Kidney tubule cell (primary cell): Measurements from ENCODE around the gene RFPL2.
"Not testable (repeated sequence)": the region's sequence is repeated elsewhere in the genome, so short reads cannot be mapped to it uniquely, and the experiment has no call there.

Source experiments
- DNase-seq: peaks from one replicate; pipeline ENCODE4 v3.0.0-alpha.2; 2018; ENCODE audit warnings: low spot score

RFPL2 gene

DNA sequence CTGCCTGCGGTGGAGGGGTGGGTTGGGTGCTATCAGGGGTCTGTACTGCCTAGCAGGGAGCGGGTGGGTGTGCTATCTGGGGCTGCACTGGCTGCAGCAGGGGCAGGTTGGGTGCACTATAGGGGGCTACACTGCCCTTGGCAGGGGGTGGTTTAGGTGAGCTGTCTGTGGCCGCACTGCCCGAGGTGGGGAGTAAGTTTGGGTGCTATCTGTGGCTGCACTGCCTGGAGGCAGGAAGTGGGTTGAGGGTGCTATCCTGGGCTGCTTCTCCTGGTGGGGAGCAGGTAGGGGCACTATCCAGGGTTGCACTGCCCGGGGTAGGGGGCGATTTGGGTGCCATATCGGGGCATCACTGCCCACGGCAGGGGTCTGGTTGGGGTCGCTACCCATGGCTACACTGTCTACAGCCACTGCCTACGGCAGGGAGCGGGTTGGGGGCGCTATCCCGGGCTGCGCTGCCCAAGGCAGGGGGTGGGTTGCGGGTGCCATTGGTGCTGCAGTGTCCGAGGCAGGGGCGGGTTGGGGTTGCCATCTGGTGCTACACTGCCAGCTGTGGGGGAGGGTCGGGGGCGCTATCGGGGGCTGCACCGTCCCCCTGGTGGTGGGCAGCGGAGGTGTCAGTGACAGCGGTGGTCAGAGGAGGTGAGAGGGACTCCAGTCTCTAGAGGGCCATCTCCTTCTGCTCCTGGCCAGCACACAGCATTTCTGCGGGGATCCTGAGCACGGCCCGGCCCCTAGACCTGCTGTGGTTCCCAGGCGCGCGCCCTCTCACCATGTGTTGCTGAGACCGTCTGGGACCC lies 1.3 kb upstream of the RFPL2 start:
- no peak for DNase-seq

DNA sequence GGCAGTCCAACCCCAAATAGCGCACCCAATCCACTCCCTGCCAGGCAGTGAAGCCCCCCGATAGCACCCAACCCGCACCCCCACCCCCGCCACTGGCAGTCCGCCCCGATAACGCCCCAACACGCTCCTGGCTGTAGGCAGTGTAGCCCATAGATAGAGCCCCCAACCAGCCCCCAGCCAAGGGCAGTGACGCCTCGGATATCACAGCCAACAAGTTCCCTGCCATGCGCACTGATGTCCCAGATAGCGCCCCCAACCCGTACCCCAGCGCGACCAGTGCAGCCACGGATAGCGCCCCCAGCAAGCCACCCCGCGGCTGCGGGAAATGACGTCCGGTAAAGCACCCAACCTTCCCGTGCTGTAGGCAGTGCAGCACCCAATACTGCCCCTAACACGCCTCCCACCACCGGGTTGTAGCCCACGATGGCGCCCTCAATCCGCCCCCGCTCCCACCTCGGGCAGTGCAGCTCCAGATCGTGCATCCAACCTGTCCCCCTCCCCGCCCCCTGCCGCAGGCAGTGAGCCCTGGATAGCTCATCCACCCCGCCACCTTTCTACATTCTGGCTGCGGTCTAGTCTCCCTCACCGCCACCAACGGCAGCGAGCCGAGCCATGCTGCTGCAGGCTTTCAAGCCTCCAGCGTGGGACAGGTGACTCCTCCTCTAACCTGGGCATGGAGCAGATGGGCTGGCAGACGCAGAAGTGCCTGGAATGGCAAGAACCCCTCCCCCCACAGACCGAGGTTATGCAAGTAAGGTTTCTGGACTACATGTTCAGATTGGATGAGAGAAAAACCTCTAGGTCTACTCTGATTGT lies 625 bp downstream of the RFPL2 start:
- peak; percentile 37 for DNase-seq

DNA sequence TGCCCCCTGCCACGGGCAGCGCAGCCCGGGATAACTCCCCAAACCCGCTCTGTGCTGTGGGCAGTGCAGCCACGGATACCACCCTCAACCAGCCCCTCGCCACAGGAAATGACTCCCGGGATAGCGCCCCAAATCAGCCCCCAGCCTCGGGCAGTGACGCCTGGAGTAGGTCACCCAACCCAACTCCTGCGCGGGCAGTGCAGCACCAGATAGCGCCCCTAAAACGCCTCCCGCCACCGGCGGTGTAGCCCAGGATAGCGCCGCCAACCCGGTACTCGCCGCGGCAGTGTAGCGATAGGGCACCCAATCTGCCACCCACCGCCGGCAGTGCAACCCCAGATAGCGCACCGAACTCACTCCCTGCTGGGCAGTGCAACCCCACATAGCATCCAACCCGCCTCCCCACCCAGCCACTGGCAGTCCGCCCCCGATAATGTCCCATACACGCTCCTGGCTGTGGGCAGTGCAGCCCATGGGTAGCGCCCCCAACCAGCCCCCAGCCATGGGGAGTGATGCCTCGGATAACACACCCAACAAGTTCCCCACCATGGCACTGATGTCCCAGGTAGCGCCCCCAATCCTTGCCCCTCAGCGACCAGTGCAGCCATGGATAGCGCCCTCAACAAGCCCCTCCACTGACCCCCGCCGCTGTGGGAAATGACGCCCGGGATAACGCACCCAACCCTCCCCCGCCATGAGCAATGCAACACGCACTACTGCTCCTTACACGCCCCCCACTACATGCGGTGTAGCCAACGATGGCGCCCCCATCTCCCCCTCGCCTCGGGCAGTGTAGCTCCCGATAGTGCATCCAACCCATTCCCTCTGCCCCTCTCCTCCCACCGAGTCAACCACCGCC lies 1.5 kb downstream of the RFPL2 start:
- DNase-seq = no peak

DNA sequence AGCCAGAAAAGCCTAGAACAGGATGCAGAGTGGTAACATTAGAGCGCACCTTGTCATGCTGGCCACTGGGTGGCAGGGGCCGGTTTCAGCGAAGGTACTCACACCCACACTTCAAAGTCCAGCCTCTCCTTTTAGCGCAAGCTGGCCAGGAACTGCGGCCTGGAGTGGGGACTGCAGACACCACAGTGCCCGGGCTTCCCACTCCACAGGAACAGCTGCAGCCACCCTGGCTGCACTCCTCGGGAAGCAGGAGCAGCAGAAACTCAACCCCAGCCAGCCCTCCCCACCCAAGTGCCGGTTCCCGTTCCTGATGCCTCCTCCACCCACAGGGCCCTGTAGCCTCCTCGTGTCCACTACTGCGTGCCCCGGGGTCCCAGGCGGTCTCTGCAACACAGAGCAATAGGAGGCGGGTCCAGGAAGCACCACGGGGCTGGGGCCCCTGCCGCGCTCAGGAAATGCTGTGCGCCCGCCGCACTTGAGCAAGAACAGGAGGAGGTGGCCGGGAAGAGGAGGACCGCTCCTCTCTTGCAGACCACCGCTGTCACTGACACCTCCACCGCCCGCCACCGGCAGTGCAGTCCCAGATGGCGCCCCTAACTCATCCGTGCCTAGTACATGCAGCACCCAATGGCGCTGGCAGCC lies 2.2 kb downstream of the RFPL2 start:
- peak; percentile 78 for DNase-seq

DNA sequence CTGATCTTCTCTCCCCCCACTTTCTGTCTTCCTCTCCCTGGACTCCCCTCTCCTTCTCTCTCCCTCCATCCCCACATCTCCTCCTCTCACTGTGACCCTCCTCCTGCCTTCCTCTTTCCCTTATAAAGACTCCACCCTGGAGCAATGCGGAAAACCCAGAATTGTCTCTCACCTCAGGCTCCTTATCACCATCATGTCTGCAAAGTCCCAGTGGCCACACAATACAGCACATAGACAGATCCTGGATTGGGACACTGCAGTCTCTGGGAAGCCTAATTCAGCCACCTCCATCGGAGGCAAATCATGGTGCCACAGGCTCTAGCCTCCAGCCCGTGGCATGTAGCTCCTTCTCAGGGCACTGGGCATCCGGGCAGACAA lies 2.7 kb downstream of the RFPL2 start:
- DNase-seq = no peak

DNA sequence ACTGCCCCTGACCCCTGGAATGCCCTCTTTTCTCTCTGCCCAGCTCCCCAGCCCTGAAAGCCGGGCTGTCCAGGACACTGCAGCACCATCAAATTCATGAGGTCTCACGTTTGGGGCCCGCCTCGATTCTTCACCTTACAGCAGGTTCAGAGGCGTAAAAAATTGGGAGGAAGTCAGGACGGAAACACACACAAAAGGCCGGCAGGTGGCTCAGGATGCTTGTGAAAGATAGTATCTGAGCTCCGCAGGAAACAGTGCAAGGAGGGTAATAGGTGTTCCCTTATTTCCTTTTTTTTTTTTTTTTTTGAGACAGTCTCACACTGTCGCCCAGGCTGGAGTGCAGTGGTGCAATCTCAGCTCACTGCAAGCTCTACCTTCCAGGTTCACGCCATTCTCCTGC lies 4.1 kb downstream of the RFPL2 start:
- no peak for DNase-seq

DNA sequence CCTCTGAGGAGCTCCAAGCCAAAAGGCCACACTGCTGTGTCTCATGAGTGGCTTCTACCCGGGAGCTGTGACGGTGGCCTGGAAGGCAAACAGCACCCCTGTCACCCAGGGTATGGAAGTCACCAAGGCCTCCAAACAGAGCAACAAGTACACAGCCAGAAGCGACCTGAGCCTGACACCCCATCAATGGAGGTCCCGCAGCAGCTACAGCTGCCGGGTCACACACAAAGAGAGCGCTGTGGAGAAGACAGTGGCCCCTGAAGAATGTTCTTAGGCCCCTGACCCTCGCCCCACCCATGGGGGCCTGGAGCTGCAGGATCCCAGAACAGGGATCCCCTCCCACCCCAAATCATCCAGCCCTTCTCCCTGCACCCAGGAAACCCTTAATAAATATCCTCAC lies 4.9 kb downstream of the RFPL2 start:
- no peak for DNase-seq

DNA sequence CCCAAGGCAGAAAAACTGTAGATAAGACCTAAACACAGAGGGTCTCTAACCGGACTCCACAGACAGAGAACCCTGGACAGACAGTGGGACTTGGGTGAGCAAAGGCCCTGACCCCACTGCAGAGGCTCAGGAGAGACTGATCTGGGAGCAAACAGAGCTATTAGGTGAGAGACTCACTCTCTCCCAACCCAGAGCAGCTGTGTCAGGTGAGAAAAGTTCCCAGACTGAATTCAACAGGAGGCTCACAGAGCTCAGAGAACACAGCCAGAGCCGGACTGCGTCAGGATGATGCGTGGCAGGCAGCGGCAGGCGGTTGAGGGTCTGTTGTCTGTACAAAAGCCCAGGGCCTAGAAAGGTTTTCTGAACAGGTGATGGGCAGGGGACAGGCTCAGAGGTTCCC lies 5.5 kb downstream of the RFPL2 start:
- no peak for DNase-seq

DNA sequence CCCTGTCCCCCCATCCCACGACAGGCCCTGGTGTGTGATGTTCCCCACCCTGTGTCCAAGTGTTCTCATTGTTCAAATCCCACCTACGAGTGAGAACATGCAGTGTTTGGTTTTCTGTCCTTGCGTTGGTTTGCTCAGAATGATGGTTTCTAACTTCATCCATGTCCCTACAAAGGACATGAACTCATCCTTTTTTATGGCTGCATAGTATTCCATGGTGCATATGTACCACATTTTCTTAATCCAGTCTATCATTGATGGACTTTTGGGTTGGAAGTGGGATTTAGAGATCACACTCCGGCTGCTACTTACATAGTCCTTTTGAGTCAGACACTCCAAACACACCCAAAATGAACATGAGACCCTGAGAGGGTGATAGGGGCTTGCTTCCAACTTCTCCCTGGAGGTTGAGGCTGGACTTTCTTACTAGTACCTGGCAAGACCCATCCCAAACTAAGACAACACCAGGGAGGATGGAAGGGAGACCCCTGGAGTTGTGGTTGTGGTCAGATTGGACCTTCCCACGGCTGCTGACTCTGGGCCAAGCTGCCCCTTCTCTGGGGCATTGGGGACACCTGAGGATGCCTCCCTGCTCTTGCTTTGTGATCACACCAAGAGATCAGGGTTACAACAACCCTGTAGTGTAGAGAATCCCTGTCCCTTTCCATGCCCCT lies 7.2 kb downstream of the RFPL2 start:
- DNase-seq = not testable (repeated sequence)

DNA sequence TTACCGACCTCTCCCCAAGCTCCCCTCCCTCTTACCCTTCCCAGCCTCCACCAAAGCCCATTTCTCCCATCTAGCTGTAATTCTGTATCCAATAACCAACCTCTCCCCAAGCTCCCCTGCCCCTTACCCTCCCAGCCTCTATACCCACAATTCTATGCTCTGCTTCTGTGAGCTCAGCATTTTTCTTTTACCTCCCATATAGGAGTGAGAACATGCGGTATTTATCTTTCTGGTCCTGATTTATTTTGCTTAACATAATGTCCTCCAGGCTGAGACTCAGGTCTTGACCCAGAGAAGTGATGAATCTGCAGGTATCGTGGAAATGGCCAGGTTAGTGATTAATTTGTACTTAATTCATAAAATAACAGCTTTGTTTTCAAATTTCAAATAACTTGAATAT lies 9.0 kb downstream of the RFPL2 start:
- not testable (repeated sequence) for DNase-seq

DNA sequence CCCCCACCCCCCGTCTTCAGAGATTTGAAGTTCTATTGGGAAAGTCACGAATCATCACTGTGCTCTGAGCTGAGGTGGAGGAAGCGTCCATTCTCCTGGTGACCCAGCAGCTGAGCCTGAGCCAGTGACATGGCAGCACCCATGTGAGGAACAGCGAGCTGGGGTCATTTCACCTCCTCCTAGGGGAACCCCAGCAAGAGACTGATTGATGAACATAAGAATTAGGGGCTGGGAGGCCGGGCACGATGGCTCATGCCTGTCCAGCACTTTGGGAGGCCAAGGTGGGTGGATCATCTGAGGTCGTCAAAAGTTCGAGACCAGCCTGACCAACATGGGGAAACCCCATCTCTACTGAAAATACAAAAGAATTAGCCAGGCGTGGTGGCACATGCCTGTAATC lies 11.5 kb downstream of the RFPL2 start:
- DNase-seq = not testable (repeated sequence)

DNA sequence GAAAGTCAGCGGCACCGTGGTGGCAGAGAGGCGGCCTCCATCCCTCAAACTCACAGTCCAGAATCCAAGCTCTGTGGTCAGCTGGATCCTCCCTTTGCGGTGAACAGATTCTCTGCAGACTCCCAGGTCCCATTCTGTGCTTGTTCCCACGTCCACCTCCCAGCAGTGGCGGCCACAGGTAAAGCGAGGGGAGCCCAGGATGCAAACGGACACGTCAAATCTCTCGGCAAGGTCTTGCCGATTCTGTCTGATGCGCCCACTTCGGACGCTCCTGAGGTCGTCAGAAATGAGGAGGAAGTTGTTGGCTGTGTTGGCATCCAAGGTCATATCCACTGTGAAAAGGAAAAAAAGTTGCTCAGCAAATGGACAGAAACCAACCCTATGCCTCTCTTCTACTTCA lies 13.9 kb downstream of the RFPL2 start:
- not testable (repeated sequence) for DNase-seq

DNA sequence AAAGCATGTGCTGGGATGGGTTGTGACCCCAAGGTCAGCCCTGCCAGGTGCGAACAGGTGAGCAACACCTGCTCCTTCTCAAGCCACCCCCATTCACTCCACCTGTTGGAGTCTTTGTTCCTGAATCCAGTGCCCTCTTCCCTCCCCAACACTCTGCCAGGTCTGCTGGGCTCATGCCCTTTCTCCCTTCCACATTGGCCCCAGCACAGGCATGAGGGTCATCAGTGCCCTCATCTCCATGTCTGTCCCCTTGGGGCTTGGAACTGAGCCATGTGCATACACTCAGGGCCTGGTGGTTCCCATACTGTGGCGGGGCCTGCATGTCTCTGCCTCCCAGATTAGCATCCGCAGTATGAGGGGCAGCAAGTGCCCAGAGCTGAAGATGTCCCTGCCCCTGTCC lies 19.1 kb downstream of the RFPL2 start:
- no peak for DNase-seq

DNA sequence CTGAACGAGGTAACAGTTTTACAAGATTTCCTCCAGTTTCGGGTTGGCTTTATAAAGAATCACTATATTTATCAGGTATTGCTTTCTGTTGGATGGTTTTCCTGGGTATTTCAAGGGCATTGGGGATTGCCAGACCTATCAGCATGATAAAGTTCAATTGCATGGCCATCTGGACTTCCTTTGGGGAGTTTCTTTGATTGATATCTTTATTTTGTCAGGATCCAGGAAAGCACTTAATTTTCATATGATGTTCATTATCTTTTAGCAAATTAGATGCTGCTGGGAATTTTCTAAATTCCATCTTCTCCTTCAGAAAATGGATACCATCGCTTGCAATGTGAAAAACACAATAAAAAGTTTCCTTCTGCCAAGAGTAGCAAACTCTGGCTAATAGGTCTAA lies 21.2 kb downstream of the RFPL2 start:
- no peak for DNase-seq

DNA sequence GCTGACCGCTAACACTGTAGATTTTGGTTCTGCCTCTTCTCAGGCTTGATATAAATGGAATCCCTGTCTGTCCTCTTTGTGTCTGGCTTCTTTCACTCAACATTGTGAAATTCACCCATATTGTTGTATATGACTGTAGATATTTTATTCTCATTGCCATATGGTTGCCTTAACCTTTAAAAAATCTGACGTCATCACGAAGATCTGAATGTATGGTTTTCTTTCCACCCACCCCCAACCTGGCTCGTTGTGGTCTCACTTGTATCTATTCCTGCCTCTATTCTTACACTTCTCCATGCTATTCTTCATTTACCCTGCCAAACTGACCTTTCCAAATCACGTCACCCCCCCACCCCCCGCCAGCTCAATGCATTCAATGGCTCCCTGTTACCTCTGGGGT lies 23.8 kb downstream of the RFPL2 start:
- DNase-seq = no peak

DNA sequence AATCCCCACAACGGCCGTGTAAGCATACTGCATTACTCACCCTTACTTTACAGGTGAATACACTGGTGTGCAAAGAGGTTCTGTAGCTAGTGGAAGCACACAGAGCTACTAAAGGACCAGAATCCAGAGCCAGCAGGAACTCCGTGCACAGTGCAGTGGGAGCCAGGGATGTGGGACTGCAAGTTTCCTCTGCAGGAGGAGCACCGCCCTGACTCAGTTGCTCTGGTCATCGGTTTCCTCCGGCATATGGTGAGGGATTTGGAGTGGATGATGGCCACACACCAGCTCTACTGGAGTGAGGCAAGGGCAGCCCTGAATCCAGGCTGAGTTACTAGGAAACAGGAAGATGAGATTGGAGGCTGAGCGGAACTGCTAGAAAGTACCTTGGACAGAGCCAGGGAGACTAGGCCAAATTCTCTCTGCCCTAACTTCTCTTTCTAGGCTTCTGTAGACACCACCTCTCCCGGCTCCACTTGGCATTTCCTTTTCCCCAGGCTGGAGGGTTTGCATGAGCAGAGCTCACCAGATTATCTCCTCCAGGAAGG lies 27.6 kb downstream of the RFPL2 start:
- DNase-seq = no peak

DNA sequence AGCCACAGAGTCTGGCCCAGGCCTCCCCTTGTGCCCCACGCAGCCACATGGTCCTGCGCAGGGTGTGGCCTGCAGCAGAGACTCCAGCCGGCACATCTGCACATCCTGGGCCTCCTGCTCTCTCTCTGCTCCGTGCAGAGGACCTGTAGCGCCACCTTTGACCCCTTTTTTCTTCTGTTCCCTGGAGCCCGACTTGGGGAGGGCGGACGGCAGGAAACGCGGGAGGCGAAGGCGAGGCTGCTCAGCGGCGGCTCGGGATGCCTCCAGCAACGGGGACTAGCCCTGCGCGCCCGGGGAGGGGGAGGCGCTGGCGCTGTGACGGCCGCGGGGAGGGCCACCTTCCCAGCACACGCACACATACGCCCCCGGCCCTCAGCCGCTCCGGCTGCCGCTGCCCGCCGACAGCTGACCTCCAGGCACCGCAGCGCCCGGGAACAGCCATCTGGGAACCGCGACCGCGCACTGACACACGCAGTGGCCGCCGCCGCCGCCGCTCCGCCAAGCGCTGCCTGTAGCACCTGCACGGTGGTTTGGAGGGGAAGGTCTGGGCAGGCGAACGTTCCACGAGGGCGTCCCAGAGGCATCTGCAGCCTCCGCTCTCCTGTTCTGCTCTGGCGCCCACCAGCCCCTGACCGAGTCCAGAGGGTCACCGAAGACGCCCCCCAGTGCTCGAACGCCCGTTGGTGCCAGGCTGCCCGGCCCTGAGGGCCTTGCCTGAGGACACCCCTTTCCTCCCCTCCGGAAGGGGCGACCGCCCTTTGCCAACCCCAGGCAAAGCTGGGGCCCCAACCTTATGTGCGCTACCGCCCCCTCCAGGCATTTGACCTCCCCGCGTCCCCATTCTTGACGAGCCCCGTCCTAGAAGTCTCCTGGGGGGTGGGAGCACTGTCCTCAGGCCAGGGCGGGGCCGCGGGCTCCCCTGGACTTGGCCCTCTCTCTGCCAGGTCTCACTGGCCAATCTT lies 28.9 kb downstream of the RFPL2 start:
- no peak for DNase-seq

DNA sequence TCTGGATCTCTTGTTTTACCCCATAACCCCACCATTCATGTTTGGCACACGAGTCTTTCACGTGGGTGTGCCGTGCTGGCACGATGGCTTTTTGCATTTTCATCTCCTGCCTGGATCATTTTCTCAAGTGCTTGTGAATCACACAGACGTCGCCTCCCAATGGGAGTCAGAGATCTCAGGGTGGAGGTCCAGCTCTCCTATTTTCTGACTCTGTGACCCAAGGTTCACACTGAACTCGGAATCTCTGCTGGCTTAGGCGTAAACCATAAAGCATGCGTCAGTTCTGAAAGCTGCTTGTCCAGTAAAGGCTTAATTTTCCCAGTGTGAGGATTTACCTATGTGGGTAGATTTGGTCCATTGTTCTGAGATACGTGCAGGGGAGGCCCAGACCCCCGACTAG lies 29.8 kb downstream of the RFPL2 start:
- no peak for DNase-seq

DNA sequence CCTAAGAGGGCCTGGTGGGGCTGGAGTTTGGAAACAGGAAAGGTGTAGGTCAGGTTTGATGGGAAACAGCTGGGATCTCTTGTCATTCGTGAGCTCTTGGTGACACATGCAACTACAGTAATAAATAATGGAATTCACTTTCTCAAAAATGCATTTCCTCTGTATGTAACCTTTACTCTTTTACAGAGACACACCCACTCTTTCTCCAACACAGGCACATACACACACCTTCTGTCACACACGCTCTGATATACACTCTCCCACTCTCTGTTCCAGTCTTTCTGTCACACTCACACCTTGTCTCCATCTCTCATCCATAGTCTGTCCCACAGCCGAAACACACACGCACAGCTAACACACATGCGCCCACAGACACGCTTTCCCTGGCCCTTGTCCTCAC lies 39.2 kb downstream of the RFPL2 start:
- no peak for DNase-seq
